ENCODE results near the gene NPAS2. TPM values are rescaled to one million over a fixed set of nuclear protein-coding genes. Genes with fewer than 3 reads are reported as not detected.

NPAS2 gene
- total RNA-seq, 2 donors from 2014 or later: 1.1 to 1.6 TPM

DNA sequence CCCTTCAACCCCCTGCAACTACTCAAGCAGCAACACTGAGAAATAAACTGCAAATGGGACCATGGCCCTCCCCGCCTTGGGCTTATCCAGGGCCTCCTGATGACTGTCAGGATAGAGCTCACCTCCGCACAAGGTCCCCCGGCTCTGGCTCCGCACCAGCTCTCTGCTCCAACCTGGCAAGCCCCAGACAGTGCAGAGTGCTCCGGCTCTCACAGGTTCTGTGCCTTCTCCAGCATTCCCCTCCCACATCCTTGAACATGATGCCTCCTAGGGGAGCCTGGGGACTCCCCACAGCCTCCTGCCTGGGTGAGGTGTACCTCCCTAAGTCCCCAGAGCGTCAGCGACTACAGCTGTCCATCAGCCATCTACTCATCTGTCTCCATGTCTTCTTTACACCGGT lies 26.7 kb upstream of the NPAS2 start:
- peaks cover 5% of the 10 kb centered on the region for H3K27me3 Mint-ChIP-seq (ENCODE audit: insufficient read depth)
- H3K36me3 Mint-ChIP-seq (ENCODE audit: low read depth): no peaks in the 10 kb centered on the region
- H3K27ac Mint-ChIP-seq: no peak overlapping the region
- H3K9me3 Mint-ChIP-seq: no peaks in the 10 kb centered on the region
- H3K4me3 Mint-ChIP-seq: no peak overlapping the region
- Histone ChIP-seq H3K36me3 (ENCODE audit: control insufficient read depth, insufficient read depth, low read length) (no peaks in the 10 kb centered on the region), H3K27ac (ENCODE audit: low read depth, low read length) (no peak overlapping the region), H3K27me3 (ENCODE audit: control insufficient read depth, insufficient read depth, low read length, poor library complexity, severe bottlenecking) (no peaks in the 10 kb centered on the region), H3K9ac (ENCODE audit: extremely low read depth, low read length, poor library complexity, severe bottlenecking) (no peak overlapping the region), H3K4me3 (ENCODE audit: low read length) (no peak overlapping the region), H3K9me3 (ENCODE audit: control insufficient read depth, low read length) (no peaks in the 10 kb centered on the region), H3K4me1 (ENCODE audit: control insufficient read depth, insufficient read depth, low read length) (no peaks in the 10 kb centered on the region)
- no peaks in the 10 kb centered on the region for H3K4me1 Mint-ChIP-seq
- TF ChIP-seq, protein P1, sequence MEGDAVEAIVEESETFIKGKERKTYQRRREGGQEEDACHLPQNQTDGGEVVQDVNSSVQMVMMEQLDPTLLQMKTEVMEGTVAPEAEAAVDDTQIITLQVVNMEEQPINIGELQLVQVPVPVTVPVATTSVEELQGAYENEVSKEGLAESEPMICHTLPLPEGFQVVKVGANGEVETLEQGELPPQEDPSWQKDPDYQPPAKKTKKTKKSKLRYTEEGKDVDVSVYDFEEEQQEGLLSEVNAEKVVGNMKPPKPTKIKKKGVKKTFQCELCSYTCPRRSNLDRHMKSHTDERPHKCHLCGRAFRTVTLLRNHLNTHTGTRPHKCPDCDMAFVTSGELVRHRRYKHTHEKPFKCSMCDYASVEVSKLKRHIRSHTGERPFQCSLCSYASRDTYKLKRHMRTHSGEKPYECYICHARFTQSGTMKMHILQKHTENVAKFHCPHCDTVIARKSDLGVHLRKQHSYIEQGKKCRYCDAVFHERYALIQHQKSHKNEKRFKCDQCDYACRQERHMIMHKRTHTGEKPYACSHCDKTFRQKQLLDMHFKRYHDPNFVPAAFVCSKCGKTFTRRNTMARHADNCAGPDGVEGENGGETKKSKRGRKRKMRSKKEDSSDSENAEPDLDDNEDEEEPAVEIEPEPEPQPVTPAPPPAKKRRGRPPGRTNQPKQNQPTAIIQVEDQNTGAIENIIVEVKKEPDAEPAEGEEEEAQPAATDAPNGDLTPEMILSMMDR (conservative IDR thresholded peaks at IDR 0.05): no peak
- 93 to 100% methylated on average over 4 to 8 of the region's 8 CpGs for WGBS, 2 experiments (ENCODE audit: insufficient coverage in 1 of 2, insufficient read length in 1 of 2)
- DNase-seq: no peak

DNA sequence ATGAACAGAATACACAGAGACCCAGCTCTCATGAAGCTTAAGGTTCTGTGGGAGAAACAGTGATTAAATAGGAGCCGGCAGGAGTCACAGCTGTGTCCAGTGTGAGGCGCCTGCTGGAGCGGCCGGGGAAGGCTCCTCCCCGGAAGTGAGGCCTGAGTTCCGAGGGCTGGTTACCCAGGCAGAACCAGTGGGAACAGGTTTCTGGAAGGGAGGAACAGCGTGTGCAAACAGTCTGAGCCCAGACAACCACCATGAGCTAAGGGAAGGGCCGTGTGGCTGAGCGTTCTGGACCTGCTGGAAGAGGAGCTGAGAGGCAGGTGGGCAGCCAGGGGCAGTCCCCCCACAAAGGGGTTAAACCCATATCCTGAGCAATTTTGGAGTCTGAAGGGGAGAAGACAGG lies 26.0 kb upstream of the NPAS2 start:
- H3K9me3 Mint-ChIP-seq: no peaks in the 10 kb centered on the region
- no peaks in the 10 kb centered on the region for H3K4me1 Mint-ChIP-seq
- no peak overlapping the region for H3K27ac Mint-ChIP-seq
- Histone ChIP-seq H3K27ac (ENCODE audit: low read depth, low read length) (no peak overlapping the region), H3K4me1 (ENCODE audit: control insufficient read depth, insufficient read depth, low read length) (no peaks in the 10 kb centered on the region), H3K36me3 (ENCODE audit: control insufficient read depth, insufficient read depth, low read length) (no peaks in the 10 kb centered on the region), H3K27me3 (ENCODE audit: control insufficient read depth, insufficient read depth, low read length, poor library complexity, severe bottlenecking) (no peaks in the 10 kb centered on the region), H3K4me3 (ENCODE audit: low read length) (no peak overlapping the region), H3K9ac (ENCODE audit: extremely low read depth, low read length, poor library complexity, severe bottlenecking) (no peak overlapping the region), H3K9me3 (ENCODE audit: control insufficient read depth, low read length) (no peaks in the 10 kb centered on the region)
- no peaks in the 10 kb centered on the region for H3K36me3 Mint-ChIP-seq (ENCODE audit: low read depth)
- WGBS, 2 experiments (ENCODE audit: insufficient coverage in 1 of 2, insufficient read length in 1 of 2): 88 to 91% methylated on average over 9 of the region's 9 CpGs
- TF ChIP-seq, protein P1 (conservative IDR thresholded peaks at IDR 0.05): no peak
- no peak for DNase-seq
- no peak overlapping the region for H3K4me3 Mint-ChIP-seq
- peaks cover 5% of the 10 kb centered on the region for H3K27me3 Mint-ChIP-seq (ENCODE audit: insufficient read depth)

DNA sequence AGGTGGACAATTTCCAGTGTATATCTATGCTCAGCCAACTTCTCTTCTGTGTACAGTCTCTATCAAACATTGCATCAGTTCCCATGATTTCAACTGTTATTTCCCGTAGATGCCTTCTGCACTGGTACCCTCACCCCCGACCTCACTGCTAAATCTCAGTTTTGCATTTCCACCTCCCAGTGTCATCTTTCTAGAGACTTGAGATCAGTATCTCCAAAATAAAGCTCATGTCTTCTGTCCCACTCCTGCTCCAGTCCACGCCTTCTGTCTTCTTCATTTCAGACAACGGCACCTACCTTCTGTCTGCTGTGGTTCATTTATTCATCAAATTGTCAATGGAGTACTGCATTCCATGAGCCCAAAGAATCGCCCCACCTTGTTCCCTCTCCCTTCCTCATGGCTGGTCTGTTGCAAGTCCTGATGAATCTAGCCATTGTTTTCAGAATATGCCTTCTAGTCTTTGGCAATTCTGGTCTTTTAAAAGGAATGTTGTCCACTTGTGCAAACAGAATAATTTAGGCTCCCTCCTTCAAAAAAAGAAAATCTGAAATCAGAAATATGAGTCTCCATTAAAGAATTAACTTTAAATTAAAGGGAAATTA lies 23.3 kb upstream of the NPAS2 start:
- Histone ChIP-seq H3K27me3 (ENCODE audit: control insufficient read depth, insufficient read depth, low read length, poor library complexity, severe bottlenecking) (no peaks in the 10 kb centered on the region), H3K4me1 (ENCODE audit: control insufficient read depth, insufficient read depth, low read length) (no peaks in the 10 kb centered on the region), H3K36me3 (ENCODE audit: control insufficient read depth, insufficient read depth, low read length) (no peaks in the 10 kb centered on the region), H3K9me3 (ENCODE audit: control insufficient read depth, low read length) (no peaks in the 10 kb centered on the region), H3K9ac (ENCODE audit: extremely low read depth, low read length, poor library complexity, severe bottlenecking) (no peak overlapping the region), H3K4me3 (ENCODE audit: low read length) (no peak overlapping the region), H3K27ac (ENCODE audit: low read depth, low read length) (no peak overlapping the region)
- no peak overlapping the region for H3K27ac Mint-ChIP-seq
- H3K9me3 Mint-ChIP-seq: no peaks in the 10 kb centered on the region
- TF ChIP-seq, protein P1 (conservative IDR thresholded peaks at IDR 0.05): no peak
- no peaks in the 10 kb centered on the region for H3K36me3 Mint-ChIP-seq (ENCODE audit: low read depth)
- H3K27me3 Mint-ChIP-seq (ENCODE audit: insufficient read depth): peaks cover 5% of the 10 kb centered on the region
- 92 to 97% methylated on average over 3 to 5 of the region's 5 CpGs for WGBS, 2 experiments (ENCODE audit: insufficient coverage in 1 of 2, insufficient read length in 1 of 2)
- DNase-seq: no peak
- H3K4me1 Mint-ChIP-seq: no peaks in the 10 kb centered on the region
- no peak overlapping the region for H3K4me3 Mint-ChIP-seq
